ENCODE measurements around the gene TCERG1L.

Gene TCERG1L

GRCh38 chr10:131211965-131212619 is 99.4 kb downstream of the TCERG1L start:
- no peak for DNase-seq
- Histone ChIP-seq H3K4me3 (ENCODE audit: insufficient read depth in 1 of 2, low read depth in 1 of 2, low read length in 2 of 2) (no peak overlapping the region), H3K9me3 (ENCODE audit: control insufficient read depth, low read length) (no peaks in the 10 kb centered on the region), H3K27me3 (ENCODE audit: control insufficient read depth in 1 of 2, insufficient read depth in 1 of 2, low read length in 2 of 2) (no peaks in the 10 kb centered on the region), H3K14ac (ENCODE audit: low read length in 2 of 2) (no peak overlapping the region), H3K4ac (ENCODE audit: low read depth in 1 of 2, low read length in 2 of 2) (no peak overlapping the region), H2BK15ac (ENCODE audit: low read depth, poor library complexity, severe bottlenecking) (no peak overlapping the region), H4K91ac (ENCODE audit: low read length) (no peak overlapping the region), H3K23ac (ENCODE audit: low read length in 2 of 2) (no peak overlapping the region), H2BK12ac (ENCODE audit: low read length in 2 of 2) (no peak overlapping the region), H3K27ac (ENCODE audit: low read length, poor library complexity, severe bottlenecking) (no peak overlapping the region), H3K4me2 (ENCODE audit: low read length, poor library complexity, severe bottlenecking) (no peak overlapping the region), H3K9ac (ENCODE audit: low read length) (no peak overlapping the region), H3K36me3 (ENCODE audit: control insufficient read depth in 1 of 2, insufficient read depth in 2 of 2, low read depth in 1 of 2, low read length in 2 of 2) (no peaks in the 10 kb centered on the region), H2BK120ac (ENCODE audit: low read depth, low read length) (no peak overlapping the region), H3K18ac (ENCODE audit: low read depth in 1 of 2, low read length in 2 of 2) (no peak overlapping the region), H3K4me1 (ENCODE audit: control insufficient read depth, insufficient read depth, low read depth, low read length) (no peaks in the 10 kb centered on the region), H2AK5ac (ENCODE audit: low read length, severe bottlenecking) (no peak overlapping the region), H2AFZ (ENCODE audit: low read depth, low read length) (no peak overlapping the region), H2BK5ac (ENCODE audit: low read depth, low read length, poor library complexity, severe bottlenecking) (no peak overlapping the region), H3K79me1 (replicated peaks; ENCODE audit: low read length, poor library complexity, severe bottlenecking) (no peaks in the 10 kb centered on the region), H4K8ac (ENCODE audit: low read length) (no peak overlapping the region)
- WGBS: 66% methylated on average over 2 of the region's 2 CpGs

GRCh38 chr10:131211559-131211958 is 100.0 kb downstream of the TCERG1L start:
- no peak overlapping the region for H2AFZ ChIP-seq (ENCODE audit: low read depth, low read length)
- no peak overlapping the region for H3K9ac ChIP-seq (ENCODE audit: low read length)
- H3K79me1 ChIP-seq (replicated peaks; ENCODE audit: low read length, poor library complexity, severe bottlenecking): no peaks in the 10 kb centered on the region
- no peak overlapping the region for H3K14ac ChIP-seq (ENCODE audit: low read length in 2 of 2)
- H2BK12ac ChIP-seq (ENCODE audit: low read length in 2 of 2): no peak overlapping the region
- H2BK5ac ChIP-seq (ENCODE audit: low read depth, low read length, poor library complexity, severe bottlenecking): no peak overlapping the region
- H3K23ac ChIP-seq (ENCODE audit: low read length in 2 of 2): no peak overlapping the region
- no peaks in the 10 kb centered on the region for H3K4me1 ChIP-seq (ENCODE audit: control insufficient read depth, insufficient read depth, low read depth, low read length)
- H2AK5ac ChIP-seq (ENCODE audit: low read length, severe bottlenecking): no peak overlapping the region
- 80% methylated on average over 6 of the region's 9 CpGs for WGBS
- H3K4me3 ChIP-seq (ENCODE audit: insufficient read depth in 1 of 2, low read depth in 1 of 2, low read length in 2 of 2): no peak overlapping the region
- H4K91ac ChIP-seq (ENCODE audit: low read length): no peak overlapping the region
- H3K36me3 ChIP-seq (ENCODE audit: control insufficient read depth in 1 of 2, insufficient read depth in 2 of 2, low read depth in 1 of 2, low read length in 2 of 2): no peaks in the 10 kb centered on the region
- no peak overlapping the region for H3K4me2 ChIP-seq (ENCODE audit: low read length, poor library complexity, severe bottlenecking)
- H3K18ac ChIP-seq (ENCODE audit: low read depth in 1 of 2, low read length in 2 of 2): no peak overlapping the region
- no peaks in the 10 kb centered on the region for H3K27me3 ChIP-seq (ENCODE audit: control insufficient read depth in 1 of 2, insufficient read depth in 1 of 2, low read length in 2 of 2)
- no peak overlapping the region for H2BK120ac ChIP-seq (ENCODE audit: low read depth, low read length)
- H2BK15ac ChIP-seq (ENCODE audit: low read depth, poor library complexity, severe bottlenecking): no peak overlapping the region
- no peak overlapping the region for H3K4ac ChIP-seq (ENCODE audit: low read depth in 1 of 2, low read length in 2 of 2)
- no peak overlapping the region for H4K8ac ChIP-seq (ENCODE audit: low read length)
- H3K9me3 ChIP-seq (ENCODE audit: control insufficient read depth, low read length): no peaks in the 10 kb centered on the region
- DNase-seq: no peak
- H3K27ac ChIP-seq (ENCODE audit: low read length, poor library complexity, severe bottlenecking): no peak overlapping the region

- no peak for DNase-seq
- Histone ChIP-seq H3K4me1 (ENCODE audit: control insufficient read depth, insufficient read depth, low read depth, low read length) (no peaks in the 10 kb centered on the region), H3K4me2 (ENCODE audit: low read length, poor library complexity, severe bottlenecking) (no peak overlapping the region), H3K79me1 (replicated peaks; ENCODE audit: low read length, poor library complexity, severe bottlenecking) (no peaks in the 10 kb centered on the region), H3K4ac (ENCODE audit: low read depth in 1 of 2, low read length in 2 of 2) (no peak overlapping the region), H3K9me3 (ENCODE audit: control insufficient read depth, low read length) (no peaks in the 10 kb centered on the region), H2BK5ac (ENCODE audit: low read depth, low read length, poor library complexity, severe bottlenecking) (no peak overlapping the region), H3K27ac (ENCODE audit: low read length, poor library complexity, severe bottlenecking) (no peak overlapping the region), H4K91ac (ENCODE audit: low read length) (no peak overlapping the region), H3K18ac (ENCODE audit: low read depth in 1 of 2, low read length in 2 of 2) (no peak overlapping the region), H3K36me3 (ENCODE audit: control insufficient read depth in 1 of 2, insufficient read depth in 2 of 2, low read depth in 1 of 2, low read length in 2 of 2) (no peaks in the 10 kb centered on the region), H4K8ac (ENCODE audit: low read length) (no peak overlapping the region), H2BK120ac (ENCODE audit: low read depth, low read length) (no peak overlapping the region), H3K9ac (ENCODE audit: low read length) (no peak overlapping the region), H2BK12ac (ENCODE audit: low read length in 2 of 2) (no peak overlapping the region), H2BK15ac (ENCODE audit: low read depth, poor library complexity, severe bottlenecking) (no peak overlapping the region), H3K14ac (ENCODE audit: low read length in 2 of 2) (no peak overlapping the region), H3K23ac (ENCODE audit: low read length in 2 of 2) (no peak overlapping the region), H3K4me3 (ENCODE audit: insufficient read depth in 1 of 2, low read depth in 1 of 2, low read length in 2 of 2) (no peak overlapping the region), H3K27me3 (ENCODE audit: control insufficient read depth in 1 of 2, insufficient read depth in 1 of 2, low read length in 2 of 2) (no peaks in the 10 kb centered on the region), H2AK5ac (ENCODE audit: low read length, severe bottlenecking) (no peak overlapping the region), H2AFZ (ENCODE audit: low read depth, low read length) (no peak overlapping the region)
- 76% methylated on average over 10 of the region's 10 CpGs for WGBS
These were observed 100.4 kb downstream of the TCERG1L start for GRCh38 chr10:131211146-131211545.

GRCh38 chr10:131210181-131210580 is 101.3 kb downstream of the TCERG1L start:
- Histone ChIP-seq H2BK12ac (ENCODE audit: low read length in 2 of 2) (no peak overlapping the region), H3K4me2 (ENCODE audit: low read length, poor library complexity, severe bottlenecking) (no peak overlapping the region), H2BK5ac (ENCODE audit: low read depth, low read length, poor library complexity, severe bottlenecking) (no peak overlapping the region)

More at GRCh38 chr10:131210181-131210580, 101.3 kb downstream of the TCERG1L start:
- H3K4me3 ChIP-seq (ENCODE audit: insufficient read depth in 1 of 2, low read depth in 1 of 2, low read length in 2 of 2): no peak overlapping the region
- no peaks in the 10 kb centered on the region for H3K4me1 ChIP-seq (ENCODE audit: control insufficient read depth, insufficient read depth, low read depth, low read length)
- H2AK5ac ChIP-seq (ENCODE audit: low read length, severe bottlenecking): no peak overlapping the region
- H3K18ac ChIP-seq (ENCODE audit: low read depth in 1 of 2, low read length in 2 of 2): no peak overlapping the region
- H2AFZ ChIP-seq (ENCODE audit: low read depth, low read length): no peak overlapping the region
- H3K36me3 ChIP-seq (ENCODE audit: control insufficient read depth in 1 of 2, insufficient read depth in 2 of 2, low read depth in 1 of 2, low read length in 2 of 2): no peaks in the 10 kb centered on the region
- no peaks in the 10 kb centered on the region for H3K79me1 ChIP-seq (replicated peaks; ENCODE audit: low read length, poor library complexity, severe bottlenecking)
- no peak overlapping the region for H3K9ac ChIP-seq (ENCODE audit: low read length)
- H3K27me3 ChIP-seq (ENCODE audit: control insufficient read depth in 1 of 2, insufficient read depth in 1 of 2, low read length in 2 of 2): no peaks in the 10 kb centered on the region
- no peak overlapping the region for H3K23ac ChIP-seq (ENCODE audit: low read length in 2 of 2)
- DNase-seq: no peak
- H3K4ac ChIP-seq (ENCODE audit: low read depth in 1 of 2, low read length in 2 of 2): no peak overlapping the region
- H2BK120ac ChIP-seq (ENCODE audit: low read depth, low read length): no peak overlapping the region
- H3K9me3 ChIP-seq (ENCODE audit: control insufficient read depth, low read length): no peaks in the 10 kb centered on the region
- H2BK15ac ChIP-seq (ENCODE audit: low read depth, poor library complexity, severe bottlenecking): no peak overlapping the region
- no peak overlapping the region for H3K27ac ChIP-seq (ENCODE audit: low read length, poor library complexity, severe bottlenecking)
- 68% methylated on average over 3 of the region's 3 CpGs for WGBS
- no peak overlapping the region for H4K91ac ChIP-seq (ENCODE audit: low read length)
- no peak overlapping the region for H4K8ac ChIP-seq (ENCODE audit: low read length)
- no peak overlapping the region for H3K14ac ChIP-seq (ENCODE audit: low read length in 2 of 2)

Data from mesenchymal stem cell (in vitro differentiated cells and primary cell).